Measurements from ENCODE around the gene SON.

SON gene

GRCh38 chr21:33554236-33554981 lies 11.6 kb downstream of the SON start:
- Histone ChIP-seq H3K79me1 (ENCODE audit: low read length) (peaks cover 28% of the 10 kb centered on the region), H2AK5ac (ENCODE audit: low read length) (no peak overlapping the region), H4K8ac (ENCODE audit: low read depth, low read length) (no peak overlapping the region), H3K23ac (ENCODE audit: low read length) (no peak overlapping the region), H3K4me1 (ENCODE audit: control insufficient read depth, low read depth, low read length) (no peaks in the 10 kb centered on the region), H3K79me2 (ENCODE audit: control insufficient read depth, insufficient read depth, low read length) (peaks cover 77% of the 10 kb centered on the region), H3K56ac (ENCODE audit: low read length) (no peak overlapping the region), H3K9ac (ENCODE audit: low read length) (no peak overlapping the region), H3K4me2 (ENCODE audit: low read length) (no peak overlapping the region), H3K4me3 (ENCODE audit: low read length) (no peak overlapping the region), H2BK120ac (ENCODE audit: low read depth, low read length) (no peak overlapping the region), H3K27me3 (ENCODE audit: insufficient read depth, low read length, poor library complexity) (no peaks in the 10 kb centered on the region), H3K27ac (ENCODE audit: low read depth, low read length) (no peak overlapping the region), H3K4ac (ENCODE audit: low read depth, low read length) (no peak overlapping the region), H2BK5ac (ENCODE audit: low read length) (no peak overlapping the region), H3K18ac (ENCODE audit: low read length) (no peak overlapping the region), H3K36me3 (ENCODE audit: control insufficient read depth, insufficient read depth, low read length) (peaks cover 44% of the 10 kb centered on the region), H2BK15ac (replicated peaks; ENCODE audit: low read depth) (no peak overlapping the region), H4K5ac (ENCODE audit: low read length) (no peak overlapping the region)
- 100% methylated on average over 2 of the region's 18 CpGs for WGBS (ENCODE audit: extremely low coverage, insufficient coverage, low lambda C conversion rate)
- DNase-seq, result no peak

GRCh38 chr21:33554982-33555344 lies 12.1 kb downstream of the SON start:
- H3K4me3 ChIP-seq (ENCODE audit: low read length), result no peak overlapping the region
- no CpG with 5 or more reads among the region's 32 CpGs for WGBS (ENCODE audit: extremely low coverage, insufficient coverage, low lambda C conversion rate)
- peaks cover 42% of the 10 kb centered on the region for H3K36me3 ChIP-seq (ENCODE audit: control insufficient read depth, insufficient read depth, low read length)
- no peak overlapping the region for H4K5ac ChIP-seq (ENCODE audit: low read length)
- H3K4me2 ChIP-seq (ENCODE audit: low read length), result no peak overlapping the region
- no peaks in the 10 kb centered on the region for H3K27me3 ChIP-seq (ENCODE audit: insufficient read depth, low read length, poor library complexity)
- H2BK5ac ChIP-seq (ENCODE audit: low read length), result no peak overlapping the region
- no peaks in the 10 kb centered on the region for H3K4me1 ChIP-seq (ENCODE audit: control insufficient read depth, low read depth, low read length)
- no peak overlapping the region for H3K23ac ChIP-seq (ENCODE audit: low read length)
- no peak overlapping the region for H3K9ac ChIP-seq (ENCODE audit: low read length)
- no peak overlapping the region for H2BK15ac ChIP-seq (replicated peaks; ENCODE audit: low read depth)
- H3K4ac ChIP-seq (ENCODE audit: low read depth, low read length), result no peak overlapping the region
- no peak overlapping the region for H2BK120ac ChIP-seq (ENCODE audit: low read depth, low read length)
- no peak overlapping the region for H4K8ac ChIP-seq (ENCODE audit: low read depth, low read length)
- H3K56ac ChIP-seq (ENCODE audit: low read length), result no peak overlapping the region
- H2AK5ac ChIP-seq (ENCODE audit: low read length), result no peak overlapping the region
- H3K79me1 ChIP-seq (ENCODE audit: low read length), result peaks cover 31% of the 10 kb centered on the region
- peaks cover 72% of the 10 kb centered on the region for H3K79me2 ChIP-seq (ENCODE audit: control insufficient read depth, insufficient read depth, low read length)
- H3K27ac ChIP-seq (ENCODE audit: low read depth, low read length), result no peak overlapping the region
- no peak overlapping the region for H3K18ac ChIP-seq (ENCODE audit: low read length)
- no peak for DNase-seq

- no peak for DNase-seq
- H4K8ac ChIP-seq (ENCODE audit: low read depth, low read length), result no peak overlapping the region
- WGBS (ENCODE audit: extremely low coverage, insufficient coverage, low lambda C conversion rate), result no CpG with 5 or more reads among the region's 19 CpGs
These were observed 14.6 kb downstream of the SON start for GRCh38 chr21:33557447-33557846.

GRCh38 chr21:33558777-33559421 lies 16.1 kb downstream of the SON start:
- Histone ChIP-seq H4K5ac (ENCODE audit: low read length) (no peak overlapping the region), H3K4ac (ENCODE audit: low read depth, low read length) (no peak overlapping the region), H3K79me1 (ENCODE audit: low read length) (peaks cover 16% of the 10 kb centered on the region), H4K8ac (ENCODE audit: low read depth, low read length) (no peak overlapping the region), H2BK120ac (ENCODE audit: low read depth, low read length) (no peak overlapping the region), H2AK5ac (ENCODE audit: low read length) (no peak overlapping the region), H3K79me2 (ENCODE audit: control insufficient read depth, insufficient read depth, low read length) (peaks cover 37% of the 10 kb centered on the region), H3K9ac (ENCODE audit: low read length) (no peak overlapping the region), H3K18ac (ENCODE audit: low read length) (no peak overlapping the region), H2BK15ac (replicated peaks; ENCODE audit: low read depth) (no peak overlapping the region), H3K27ac (ENCODE audit: low read depth, low read length) (no peak overlapping the region), H2BK5ac (ENCODE audit: low read length) (no peak overlapping the region), H3K4me2 (ENCODE audit: low read length) (no peak overlapping the region), H3K27me3 (ENCODE audit: insufficient read depth, low read length, poor library complexity) (no peaks in the 10 kb centered on the region), H3K36me3 (ENCODE audit: control insufficient read depth, insufficient read depth, low read length) (peaks cover 18% of the 10 kb centered on the region), H3K23ac (ENCODE audit: low read length) (no peak overlapping the region), H3K4me3 (ENCODE audit: low read length) (no peak overlapping the region), H3K56ac (ENCODE audit: low read length) (no peak overlapping the region), H3K4me1 (ENCODE audit: control insufficient read depth, low read depth, low read length) (no peaks in the 10 kb centered on the region)
- WGBS (ENCODE audit: extremely low coverage, insufficient coverage, low lambda C conversion rate), result no CpG with 5 or more reads among the region's 4 CpGs
- DNase-seq, result no peak

More at GRCh38 chr21:33557447-33557846, 14.6 kb downstream of the SON start:
- Histone ChIP-seq H3K4me1 (ENCODE audit: control insufficient read depth, low read depth, low read length) (no peaks in the 10 kb centered on the region), H4K5ac (ENCODE audit: low read length) (no peak overlapping the region), H3K18ac (ENCODE audit: low read length) (no peak overlapping the region), H3K79me1 (ENCODE audit: low read length) (peaks cover 25% of the 10 kb centered on the region), H3K56ac (ENCODE audit: low read length) (no peak overlapping the region), H2BK15ac (replicated peaks; ENCODE audit: low read depth) (no peak overlapping the region), H3K27ac (ENCODE audit: low read depth, low read length) (no peak overlapping the region), H3K9ac (ENCODE audit: low read length) (no peak overlapping the region), H3K27me3 (ENCODE audit: insufficient read depth, low read length, poor library complexity) (no peaks in the 10 kb centered on the region), H2BK5ac (ENCODE audit: low read length) (no peak overlapping the region), H3K79me2 (ENCODE audit: control insufficient read depth, insufficient read depth, low read length) (peaks cover 51% of the 10 kb centered on the region), H2AK5ac (ENCODE audit: low read length) (no peak overlapping the region), H2BK120ac (ENCODE audit: low read depth, low read length) (no peak overlapping the region), H3K36me3 (ENCODE audit: control insufficient read depth, insufficient read depth, low read length) (peaks cover 29% of the 10 kb centered on the region), H3K4ac (ENCODE audit: low read depth, low read length) (no peak overlapping the region), H3K4me3 (ENCODE audit: low read length) (no peak overlapping the region), H3K4me2 (ENCODE audit: low read length) (no peak overlapping the region), H3K23ac (ENCODE audit: low read length) (no peak overlapping the region)

GRCh38 chr21:33559813-33560212 lies 17.0 kb downstream of the SON start:
- H4K5ac ChIP-seq (ENCODE audit: low read length), result no peak overlapping the region
- H3K9ac ChIP-seq (ENCODE audit: low read length), result no peak overlapping the region
- H2BK5ac ChIP-seq (ENCODE audit: low read length), result no peak overlapping the region
- H2AK5ac ChIP-seq (ENCODE audit: low read length), result no peak overlapping the region
- H3K23ac ChIP-seq (ENCODE audit: low read length), result no peak overlapping the region
- H3K27ac ChIP-seq (ENCODE audit: low read depth, low read length), result no peak overlapping the region
- no peak overlapping the region for H3K56ac ChIP-seq (ENCODE audit: low read length)
- H3K4me2 ChIP-seq (ENCODE audit: low read length), result no peak overlapping the region
- no peak overlapping the region for H3K4me3 ChIP-seq (ENCODE audit: low read length)
- no peak for DNase-seq
- no peak overlapping the region for H3K18ac ChIP-seq (ENCODE audit: low read length)
- no peaks in the 10 kb centered on the region for H3K4me1 ChIP-seq (ENCODE audit: control insufficient read depth, low read depth, low read length)
- WGBS (ENCODE audit: extremely low coverage, insufficient coverage, low lambda C conversion rate), result no CpG with 5 or more reads among the region's 10 CpGs
- peaks cover 16% of the 10 kb centered on the region for H3K79me1 ChIP-seq (ENCODE audit: low read length)
- H3K36me3 ChIP-seq (ENCODE audit: control insufficient read depth, insufficient read depth, low read length), result peaks cover 14% of the 10 kb centered on the region
- H3K27me3 ChIP-seq (ENCODE audit: insufficient read depth, low read length, poor library complexity), result no peaks in the 10 kb centered on the region
- H2BK15ac ChIP-seq (replicated peaks; ENCODE audit: low read depth), result no peak overlapping the region
- no peak overlapping the region for H2BK120ac ChIP-seq (ENCODE audit: low read depth, low read length)
- H4K8ac ChIP-seq (ENCODE audit: low read depth, low read length), result no peak overlapping the region
- no peak overlapping the region for H3K4ac ChIP-seq (ENCODE audit: low read depth, low read length)
- H3K79me2 ChIP-seq (ENCODE audit: control insufficient read depth, insufficient read depth, low read length), result peaks cover 28% of the 10 kb centered on the region

Measured in mesendoderm (in vitro differentiated cells).